ENCODE data around the gene ZNF543. TPM values are rescaled to one million over a fixed set of nuclear protein-coding genes. Genes with fewer than 3 reads are reported as not detected.

ZNF543 gene
- total and polyA plus RNA-seq, 7 experiments from 2014 or later: 2.6 to 9.0 (median 7.8) TPM

Other genes with a start within 250 kb of the ZNF543 start
- not detected for gene USP29, start 200.5 kb upstream of the ZNF543 start, total RNA-seq
- gene USP29, start 200.5 kb upstream of the ZNF543 start, polyA plus RNA-seq: not detected
- not detected for gene ZIM3, start 175.3 kb upstream of the ZNF543 start, total RNA-seq
- not detected for gene ZIM3, start 175.3 kb upstream of the ZNF543 start, polyA plus RNA-seq
- gene DUXA, start 153.0 kb upstream of the ZNF543 start, total RNA-seq: not detected
- not detected for gene DUXA, start 153.0 kb upstream of the ZNF543 start, polyA plus RNA-seq
- 10 to 100 TPM; 31.5 to 65.9 (median 44.3) TPM for gene ZNF264, start 129.0 kb upstream of the ZNF543 start, total RNA-seq
- 10 to 100 TPM; 25.6 to 26.9 TPM for gene ZNF264, start 129.0 kb upstream of the ZNF543 start, polyA plus RNA-seq
- under 1 TPM in 4 of 5 experiments, not detected in 1; 0.43 to 0.88 (median 0.65) TPM for gene AURKC, start 89.4 kb upstream of the ZNF543 start, total RNA-seq
- not detected for gene AURKC, start 89.4 kb upstream of the ZNF543 start, polyA plus RNA-seq
- 10 to 100 TPM; 12.0 to 26.2 (median 23.7) TPM for gene ZNF805, start 79.8 kb upstream of the ZNF543 start, total RNA-seq
- gene ZNF805, start 79.8 kb upstream of the ZNF543 start, polyA plus RNA-seq: 1 to 10 TPM; 3.9 to 5.0 TPM
- 10 to 100 TPM; 44.8 to 82.6 (median 71.1) TPM for gene ZNF460, start 40.0 kb upstream of the ZNF543 start, total RNA-seq
- 10 to 100 TPM in 1 of 2 donors, 1 to 10 TPM in 1; 8.1 to 10.2 TPM for gene ZNF460, start 40.0 kb upstream of the ZNF543 start, polyA plus RNA-seq
- 10 to 100 TPM in 2 of 5 experiments, 1 to 10 TPM in 3; 6.0 to 12.5 (median 9.0) TPM for gene ZNF304, start 30.8 kb downstream of the ZNF543 start, total RNA-seq
- 1 to 10 TPM; 3.3 to 4.4 TPM for gene ZNF304, start 30.8 kb downstream of the ZNF543 start, polyA plus RNA-seq
- gene TRAPPC2B, start 43.1 kb downstream of the ZNF543 start, total RNA-seq: 10 to 100 TPM in 2 of 5 experiments, 1 to 10 TPM in 3; 7.7 to 11.8 (median 9.0) TPM
- 10 to 100 TPM; 17.7 to 18.9 TPM for gene TRAPPC2B, start 43.1 kb downstream of the ZNF543 start, polyA plus RNA-seq
- gene ZNF547, start 43.1 kb downstream of the ZNF543 start, total RNA-seq: 10 to 100 TPM in 1 of 5 experiments, 1 to 10 TPM in 2, under 1 TPM in 2; 0.40 to 10.1 (median 3.6) TPM
- 1 to 10 TPM in 1 of 2 donors, under 1 TPM in 1; 0.50 to 1.7 TPM for gene ZNF547, start 43.1 kb downstream of the ZNF543 start, polyA plus RNA-seq
- 100 to 1,000 TPM in 2 of 5 experiments, 10 to 100 TPM in 3; 26.4 to 115 (median 66.9) TPM for gene ZNF548, start 69.4 kb downstream of the ZNF543 start, total RNA-seq
- 10 to 100 TPM; 16.2 to 22.0 TPM for gene ZNF548, start 69.4 kb downstream of the ZNF543 start, polyA plus RNA-seq
- gene ZNF17, start 90.7 kb downstream of the ZNF543 start, total RNA-seq: 10 to 100 TPM in 3 of 5 experiments, 1 to 10 TPM in 2; 9.3 to 27.8 (median 17.2) TPM
- 10 to 100 TPM in 1 of 2 donors, 1 to 10 TPM in 1; 6.9 to 11.1 TPM for gene ZNF17, start 90.7 kb downstream of the ZNF543 start, polyA plus RNA-seq
- gene ZNF749, start 114.9 kb downstream of the ZNF543 start, total RNA-seq: 10 to 100 TPM in 4 of 5 experiments, 1 to 10 TPM in 1; 8.9 to 17.9 (median 13.2) TPM
- gene ZNF749, start 114.9 kb downstream of the ZNF543 start, polyA plus RNA-seq: 10 to 100 TPM; 11.5 to 14.4 TPM
- under 1 TPM; 0.15 to 0.78 (median 0.37) TPM for gene VN1R1, start 136.7 kb downstream of the ZNF543 start, total RNA-seq
- under 1 TPM; 0.13 to 0.17 TPM for gene VN1R1, start 136.7 kb downstream of the ZNF543 start, polyA plus RNA-seq
- gene ZNF772, start 157.1 kb downstream of the ZNF543 start, total RNA-seq: 10 to 100 TPM in 2 of 5 experiments, 1 to 10 TPM in 3; 1.5 to 20.5 (median 4.3) TPM
- 1 to 10 TPM; 5.2 to 5.4 TPM for gene ZNF772, start 157.1 kb downstream of the ZNF543 start, polyA plus RNA-seq
- gene ZNF419, start 167.3 kb downstream of the ZNF543 start, total RNA-seq: 10 to 100 TPM in 3 of 5 experiments, 1 to 10 TPM in 2; 7.1 to 27.6 (median 12.2) TPM
- gene ZNF419, start 167.3 kb downstream of the ZNF543 start, polyA plus RNA-seq: 10 to 100 TPM in 1 of 2 donors, 1 to 10 TPM in 1; 7.0 to 11.7 TPM
- 10 to 100 TPM in 3 of 5 experiments, 1 to 10 TPM in 2; 5.8 to 32.7 (median 14.4) TPM for gene ZNF773, start 179.5 kb downstream of the ZNF543 start, total RNA-seq
- gene ZNF773, start 179.5 kb downstream of the ZNF543 start, polyA plus RNA-seq: 10 to 100 TPM in 1 of 2 donors, 1 to 10 TPM in 1; 9.7 to 18.9 TPM
- gene ZNF549, start 206.9 kb downstream of the ZNF543 start, total RNA-seq: 10 to 100 TPM in 3 of 5 experiments, 1 to 10 TPM in 2; 6.9 to 24.8 (median 11.3) TPM
- 10 to 100 TPM in 1 of 2 donors, 1 to 10 TPM in 1; 6.1 to 11.4 TPM for gene ZNF549, start 206.9 kb downstream of the ZNF543 start, polyA plus RNA-seq
- 10 to 100 TPM; 12.9 to 56.2 (median 23.5) TPM for gene ZNF550, start 239.4 kb downstream of the ZNF543 start, total RNA-seq
- gene ZNF550, start 239.4 kb downstream of the ZNF543 start, polyA plus RNA-seq: 10 to 100 TPM in 1 of 2 donors, 1 to 10 TPM in 1; 8.6 to 17.7 TPM

All from naive thymus-derived CD4-positive, alpha-beta T cell (primary cell).